Lower leg skin (tissue), 4 donors: ENCODE data around the gene SEMA6A. TPM values are rescaled to one million over a fixed set of nuclear protein-coding genes. Genes with fewer than 3 reads are reported as not detected.

Experiments used
- DNase-seq, 2 donors: peaks; one replicate each; pipeline ENCODE4 v3.0.0-alpha.2; 2019; ENCODE audit warnings: low spot score in 2 of 2
- H3K4me3 ChIP-seq: fragments of 200-600 bp; sonication (generic); 2 replicates; pipeline ENCODE4 v1.5.1; 2017; ENCODE audit warnings: mild to moderate bottlenecking, low read depth; ENCODE audit not compliant: poor library complexity, severe bottlenecking
- CTCF ChIP-seq, 3 donors: fragments of 450-650 bp; IDR thresholded peaks; one replicate each; pipeline ENCODE4 v1.5.1; 2016; ENCODE audit warnings: antibody characterized with exemption in 3 of 3, mild to moderate bottlenecking in 3 of 3, moderate library complexity in 2 of 3
- POLR2A ChIP-seq, 2 donors: fragments of 450-650 bp; IDR thresholded peaks; one replicate each; pipeline ENCODE4 v1.6.1; 2016 to 2017; ENCODE audit warnings: antibody characterized with exemption in 2 of 2, mild to moderate bottlenecking in 1 of 2, moderate library complexity in 1 of 2
- WGBS, 2 donors: methylation state at CpG; one replicate each; pipeline ENCODE4 v1.1.5; 2018; 5-methylcytosine and 5-hydroxymethylcytosine counted together
- intact Hi-C: fragments of 100-400 bp; cut with DNase I; formaldehyde crosslinking; loops from one replicate; pipeline ENCODE4 v1.15.0; 2023; ENCODE audit warnings: low total_unique reads
- total RNA-seq, 4 donors: library from RNA; depleted of rRNA; stranded (reverse); fragments of >200 nt; gene quantifications; one replicate each; pipeline ENCODE4 v1.1.0, GENCODE V29; 2016

SEMA6A gene
- total RNA-seq, 4 donors from 2014 or later, result 7.0 to 21.8 (median 10.1) TPM

GRCh38 chr5:116562669-116563068 is 12.0 kb downstream of the SEMA6A start:
- TF ChIP-seq CTCF (IDR thresholded peaks at IDR 0.05), result no peak
- TF ChIP-seq POLR2A (IDR thresholded peaks at IDR 0.05), result no peak
- DNase-seq, result no peak
- WGBS, 2 donors, result 86 to 91% methylated on average over 11 of the region's 11 CpGs
- no peak overlapping the region for H3K4me3 ChIP-seq
- intact Hi-C loops, result no loop called here

DNA sequence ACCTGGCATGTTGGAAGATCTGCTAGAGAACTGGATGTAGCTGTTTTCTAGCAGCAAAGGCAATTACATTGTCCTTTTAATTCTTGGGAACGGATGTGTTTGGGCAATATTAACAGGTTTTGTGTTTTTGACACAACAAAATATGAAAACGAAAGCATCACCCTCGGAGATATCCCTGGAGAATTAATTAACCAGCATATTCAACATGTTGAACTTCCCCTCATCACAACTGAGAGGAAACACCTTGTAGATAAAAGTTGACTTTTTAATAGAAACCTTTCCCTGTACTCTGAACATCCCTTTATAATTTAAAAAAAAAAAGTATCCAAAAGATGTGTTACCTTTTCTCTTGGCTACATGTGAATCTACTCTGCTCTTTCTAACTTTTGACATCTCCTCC is 13.0 kb downstream of the SEMA6A start:
- intact Hi-C loops, result no loop called here
- WGBS, 2 donors, result 63 to 75% methylated on average over 3 of the region's 3 CpGs
- DNase-seq, result no peak

DNA sequence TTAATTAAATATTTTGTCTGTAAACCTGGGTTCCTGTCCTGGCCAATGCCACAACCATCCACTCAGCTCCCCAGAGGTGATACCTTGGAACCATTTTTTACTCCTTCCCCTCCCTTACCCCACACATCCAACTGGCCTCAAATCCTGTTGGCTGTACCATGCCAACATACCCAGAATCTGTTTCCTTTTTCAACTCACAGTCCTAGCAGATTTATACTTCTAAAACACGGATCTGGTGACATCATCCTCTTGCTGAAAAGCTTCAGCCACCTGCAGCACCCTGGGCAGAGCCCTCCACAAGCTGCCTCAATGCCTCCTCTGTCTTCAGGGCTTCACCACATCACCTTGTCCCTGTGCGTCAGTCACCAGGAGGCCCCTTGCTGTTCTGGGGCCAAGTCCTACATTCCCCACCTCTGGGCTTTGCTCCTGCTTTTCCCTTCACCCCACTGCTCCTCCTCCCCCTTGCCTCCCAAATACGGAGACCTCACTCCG is 14.9 kb downstream of the SEMA6A start:
- intact Hi-C loops, result no loop called here
- 89 to 93% methylated on average over 4 of the region's 4 CpGs for WGBS, 2 donors

More for the DNA sequence above, 13.0 kb downstream of the SEMA6A start:
- no peak overlapping the region for H3K4me3 ChIP-seq
- TF ChIP-seq POLR2A (IDR thresholded peaks at IDR 0.05), result no peak
- TF ChIP-seq CTCF (IDR thresholded peaks at IDR 0.05), result no peak

DNA sequence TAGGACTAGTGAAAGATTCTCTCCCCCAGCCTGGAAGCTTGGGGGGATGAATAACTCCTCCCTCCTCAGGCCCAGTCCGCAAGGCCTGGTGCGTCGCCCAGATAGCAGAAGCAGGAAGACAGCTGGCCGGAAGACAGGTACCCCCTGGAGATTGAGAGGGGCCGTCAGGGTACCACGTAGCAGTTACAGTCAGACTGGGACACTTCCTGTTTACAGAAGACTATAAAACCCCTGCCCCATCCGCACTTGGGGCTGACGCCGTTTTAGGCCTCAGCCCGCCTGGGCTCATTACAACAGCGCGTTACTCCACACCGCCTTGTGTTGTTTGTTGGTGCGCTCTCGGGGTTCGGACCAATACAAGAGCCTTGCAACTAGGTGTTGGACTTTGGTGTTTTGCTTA is 15.4 kb downstream of the SEMA6A start:
- 82 to 84% methylated on average over 15 to 16 of the region's 16 CpGs for WGBS, 2 donors
- TF ChIP-seq CTCF (IDR thresholded peaks at IDR 0.05) (no peak), POLR2A (IDR thresholded peaks at IDR 0.05) (no peak)
- DNase-seq, result no peak
- intact Hi-C loops, result no loop called here
- no peak overlapping the region for H3K4me3 ChIP-seq

More for the DNA sequence above, 14.9 kb downstream of the SEMA6A start:
- no peak for DNase-seq
- no peak for TF ChIP-seq POLR2A (IDR thresholded peaks at IDR 0.05)
- no peak for TF ChIP-seq CTCF (IDR thresholded peaks at IDR 0.05)
- no peak overlapping the region for H3K4me3 ChIP-seq

GRCh38 chr5:116557669-116558271 is 16.9 kb downstream of the SEMA6A start:
- DNase-seq, result no peak
- intact Hi-C loops, result no loop called here
- TF ChIP-seq POLR2A (IDR thresholded peaks at IDR 0.05) (no peak), CTCF (IDR thresholded peaks at IDR 0.05) (no peak)
- WGBS, 2 donors, result 30 to 34% methylated on average over 5 of the region's 5 CpGs
- H3K4me3 ChIP-seq, result no peak overlapping the region

DNA sequence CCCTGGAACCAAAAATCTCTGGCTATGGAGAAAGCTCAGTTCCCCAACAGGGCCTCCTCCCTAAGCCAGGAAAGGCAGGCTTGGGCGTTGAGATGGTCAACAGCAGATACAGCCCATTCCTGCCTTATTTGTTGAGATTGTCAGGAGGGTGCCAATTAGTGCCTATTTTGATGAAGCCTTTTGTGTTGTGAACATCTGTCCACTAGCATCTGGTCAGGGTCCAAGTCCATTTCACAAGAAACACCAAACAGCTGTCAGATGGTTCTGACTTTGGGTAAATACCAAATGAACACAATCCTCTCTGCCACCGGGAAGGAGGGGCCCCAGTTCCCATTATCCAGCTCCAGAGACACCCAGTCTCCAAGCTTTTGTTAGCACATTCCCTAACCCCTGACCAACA is 19.9 kb downstream of the SEMA6A start:
- WGBS, 2 donors, result 63 to 67% methylated on average over 2 of the region's 2 CpGs
- H3K4me3 ChIP-seq, result no peak overlapping the region
- intact Hi-C loops, result no loop called here
- DNase-seq, result no peak
- TF ChIP-seq POLR2A (IDR thresholded peaks at IDR 0.05) (no peak), CTCF (IDR thresholded peaks at IDR 0.05) (no peak)
